ENCODE results near the gene RPS21.
"Not testable (repeated sequence)": the region's sequence is repeated elsewhere in the genome, so short reads cannot be mapped to it uniquely, and the experiment has no call there.

Gene RPS21

DNA sequence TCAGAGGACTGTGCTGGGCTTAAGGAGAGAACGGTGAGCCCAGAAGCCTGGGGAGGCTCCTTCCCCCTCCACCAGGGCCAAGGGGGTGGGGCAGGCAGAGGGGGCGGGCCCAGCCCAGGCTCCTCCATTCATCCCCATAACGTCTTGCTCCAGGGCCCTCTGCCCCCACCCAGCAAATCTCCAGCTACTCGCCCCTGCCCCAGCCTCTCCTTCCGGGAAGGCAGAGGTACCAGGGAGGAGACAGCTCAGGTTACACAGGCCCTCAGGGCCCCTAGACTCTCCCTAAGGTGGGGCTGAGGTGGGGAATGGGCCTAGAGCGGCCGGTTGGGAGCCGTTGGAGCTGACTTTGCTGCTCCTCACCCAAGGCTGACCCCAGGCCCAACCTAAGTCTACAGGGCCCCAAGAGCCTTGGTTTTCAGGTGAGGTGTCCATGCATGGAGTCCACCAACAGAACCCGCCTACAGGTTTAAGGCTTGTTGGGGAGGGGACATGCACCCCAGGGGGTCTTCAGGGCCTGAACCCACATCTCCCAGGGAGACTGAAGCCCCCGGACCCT lies 21.0 kb upstream of the RPS21 start:
- no peak for DNase-seq

DNA sequence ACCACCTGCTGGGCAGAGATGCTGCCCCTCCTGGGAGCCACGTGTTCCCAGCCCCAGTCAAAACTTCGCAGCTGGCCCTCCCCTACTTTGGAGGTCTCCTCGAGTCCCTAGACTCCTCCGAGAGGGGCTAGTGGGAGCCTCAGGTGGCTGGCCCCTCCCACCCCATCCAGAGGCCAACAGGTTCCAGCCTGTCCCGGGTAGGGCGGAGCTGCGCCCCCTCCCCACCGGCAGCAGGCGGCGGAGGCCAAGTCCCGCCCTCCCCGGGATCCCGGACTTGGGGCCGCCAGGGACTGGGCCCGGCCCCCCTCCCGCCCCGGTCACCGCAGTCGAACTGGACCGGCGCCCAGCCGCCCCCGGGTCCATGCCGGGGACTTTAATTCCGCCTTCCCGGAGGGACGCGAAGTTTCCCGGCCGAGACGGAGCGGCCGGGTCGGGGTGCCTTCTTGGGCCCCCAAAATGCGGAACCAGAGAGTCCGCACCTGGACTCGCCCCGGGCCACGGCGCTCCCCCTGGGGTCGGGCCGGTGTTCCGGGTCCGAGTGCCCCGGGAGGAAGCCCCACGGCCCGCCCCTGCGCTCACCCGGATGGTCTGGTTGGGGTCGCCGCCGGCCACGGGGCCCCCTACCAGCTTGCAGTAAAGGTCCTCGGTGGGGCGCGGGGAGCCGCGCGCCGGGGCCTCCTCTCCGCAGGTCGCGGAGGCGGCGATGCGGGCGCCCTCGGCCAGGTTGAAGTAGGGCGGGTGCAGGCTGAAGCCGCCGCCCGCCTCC lies 20.4 kb upstream of the RPS21 start:
- no peak for DNase-seq

DNA sequence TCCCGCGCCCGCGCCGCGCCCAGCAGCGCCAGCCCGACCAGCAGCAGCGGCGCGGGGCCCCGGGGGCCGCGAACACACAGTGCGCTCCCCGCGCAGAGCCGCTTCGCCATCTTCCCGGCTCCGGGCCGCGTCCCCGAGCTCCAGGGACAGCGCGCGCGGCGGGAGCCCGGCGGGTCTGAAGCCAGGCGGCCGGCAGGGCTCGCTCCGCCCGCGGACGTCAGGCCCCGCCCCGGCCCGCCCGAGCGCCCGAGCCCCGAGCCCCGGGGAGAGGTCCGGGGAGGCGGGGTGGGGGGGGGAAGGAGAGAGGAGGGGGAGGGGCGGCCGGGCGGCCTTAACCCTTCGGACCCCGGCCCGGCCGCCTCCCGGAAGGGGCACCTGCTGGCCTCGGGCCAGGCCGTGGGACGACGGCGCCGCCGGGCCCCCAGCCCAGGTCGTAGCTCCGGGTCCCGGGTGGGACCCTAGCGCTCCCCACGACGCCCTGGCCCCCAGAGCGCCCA lies 19.7 kb upstream of the RPS21 start, which contains the start of gene LAMA5:
Gene LAMA5, minus strand, starts transcription at position 177 of the 497 bp plus-strand sequence. Its CDS starts 67 bp downstream, at position 110.
- DNase-seq = no peak

DNA sequence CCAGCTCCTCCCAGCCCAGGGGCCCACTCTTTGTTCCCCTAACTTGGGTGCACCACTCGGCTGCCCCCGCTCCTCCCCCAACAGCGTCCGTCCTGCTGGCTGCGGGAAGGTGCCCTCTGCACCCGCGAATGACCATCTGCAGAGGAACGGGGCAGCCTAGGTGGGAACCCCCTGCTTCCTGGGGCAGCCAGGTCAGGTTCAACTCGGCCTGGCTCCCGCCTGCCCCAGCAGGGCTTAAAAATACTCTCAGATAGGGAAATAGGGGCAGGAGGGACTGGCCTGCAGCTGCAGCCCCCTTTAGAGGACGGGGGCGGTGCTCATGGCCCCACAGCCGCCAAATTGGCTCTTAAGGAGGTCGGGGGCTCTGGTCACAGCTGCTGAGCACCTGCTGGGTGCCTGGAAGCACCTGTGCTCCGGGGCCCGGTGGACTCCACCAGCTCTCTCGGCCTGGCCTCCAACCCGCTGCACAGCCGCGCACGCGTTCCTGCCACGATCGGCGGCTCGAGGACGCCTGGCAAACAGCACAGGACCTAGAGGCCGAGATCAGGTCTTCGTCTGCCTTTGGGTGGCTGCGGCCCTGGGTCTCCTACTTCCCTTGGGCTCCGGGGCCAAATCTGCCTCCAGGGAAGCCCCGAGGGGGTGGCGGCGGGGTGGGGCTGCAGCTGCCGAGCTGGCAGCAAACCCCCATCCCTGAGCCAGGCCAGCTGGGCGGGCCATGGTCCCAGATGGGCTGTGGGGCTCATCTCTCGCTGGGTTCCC lies 19.1 kb upstream of the RPS21 start:
- no peak for DNase-seq

DNA sequence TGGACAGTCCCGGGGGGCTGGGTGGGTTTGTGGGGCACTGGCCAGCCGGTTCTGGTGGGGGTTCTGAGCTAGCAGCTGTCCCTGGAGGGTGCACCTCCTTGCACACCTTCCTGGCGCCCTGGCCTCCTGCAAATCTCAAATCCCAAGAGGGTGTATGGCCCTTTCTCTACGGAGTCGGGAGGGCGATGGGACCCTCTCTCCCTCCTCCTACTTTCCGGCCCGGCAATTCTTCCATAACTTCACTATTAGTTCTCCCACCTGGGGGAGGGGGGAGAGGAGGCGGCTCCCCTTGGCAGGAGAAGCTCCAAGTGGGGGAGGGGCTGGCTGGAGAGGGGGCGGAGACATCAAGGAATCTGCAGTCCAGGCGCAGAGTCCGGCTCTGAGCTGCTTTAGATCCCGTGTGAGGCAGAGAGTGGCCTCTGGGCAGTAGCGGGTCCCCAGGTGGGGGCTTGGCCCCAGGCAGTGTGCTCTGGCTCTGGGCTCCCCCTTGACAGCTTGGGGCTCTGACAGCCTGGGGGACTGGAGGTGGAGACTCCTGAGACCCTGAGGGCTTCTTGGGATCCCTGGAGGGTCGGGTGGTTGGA lies 18.4 kb upstream of the RPS21 start:
- DNase-seq = no peak

DNA sequence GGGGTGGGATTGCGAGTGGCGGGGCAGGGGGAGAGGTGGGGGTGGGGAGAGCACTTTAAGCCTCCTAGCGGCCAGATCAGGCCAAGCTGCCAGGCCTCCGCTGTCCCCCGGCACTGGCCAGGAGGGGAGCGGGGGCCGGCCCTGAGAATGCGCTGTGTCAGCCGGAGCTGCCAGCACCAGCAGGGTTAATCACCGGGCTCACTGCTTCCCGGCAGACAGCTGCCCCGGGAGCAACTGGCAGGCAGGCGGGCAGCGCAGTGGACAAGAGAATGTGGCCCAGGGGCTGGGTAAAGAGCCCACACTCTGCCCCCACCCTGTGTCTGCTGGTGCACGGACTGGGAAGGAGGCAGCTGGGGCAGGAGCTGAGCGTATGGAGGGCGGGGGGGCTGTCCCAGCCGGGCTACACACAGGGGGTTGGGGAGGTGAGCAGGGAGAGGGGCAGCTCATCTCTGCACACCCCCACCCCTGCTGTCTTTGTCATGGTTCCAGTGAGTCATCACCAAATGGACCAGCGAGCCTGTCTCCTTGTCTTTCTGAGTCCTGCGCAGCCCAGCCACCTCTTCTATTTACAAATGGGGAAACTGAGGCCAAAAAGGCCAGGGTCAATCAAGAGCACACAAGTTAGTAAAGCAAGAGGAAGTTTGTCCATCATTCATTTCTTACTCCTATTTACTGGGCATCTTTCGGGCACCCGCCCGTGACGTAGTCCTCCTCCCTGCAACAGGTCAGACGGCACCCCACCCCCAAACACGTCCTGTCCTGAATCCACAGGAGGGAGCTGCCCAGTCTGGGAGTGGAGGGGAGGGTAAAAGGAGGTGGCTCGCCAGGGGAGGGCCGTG lies 17.7 kb upstream of the RPS21 start:
- no peak for DNase-seq

DNA sequence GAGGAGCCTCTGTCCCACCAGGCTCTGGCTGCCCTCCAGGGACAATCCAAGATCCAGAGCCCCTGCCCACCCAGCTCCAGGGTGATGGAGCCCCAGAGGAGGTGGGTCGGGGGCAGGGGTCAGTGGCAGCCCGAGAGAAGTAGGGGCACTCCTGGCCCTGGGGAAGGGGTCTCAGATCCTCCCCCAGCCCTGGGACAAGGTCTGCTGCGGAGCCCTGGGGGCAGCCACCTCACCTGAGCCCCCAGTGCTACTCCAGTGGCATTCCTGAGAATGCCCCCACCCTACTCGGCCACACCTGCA lies 17.1 kb upstream of the RPS21 start:
- DNase-seq = no peak

DNA sequence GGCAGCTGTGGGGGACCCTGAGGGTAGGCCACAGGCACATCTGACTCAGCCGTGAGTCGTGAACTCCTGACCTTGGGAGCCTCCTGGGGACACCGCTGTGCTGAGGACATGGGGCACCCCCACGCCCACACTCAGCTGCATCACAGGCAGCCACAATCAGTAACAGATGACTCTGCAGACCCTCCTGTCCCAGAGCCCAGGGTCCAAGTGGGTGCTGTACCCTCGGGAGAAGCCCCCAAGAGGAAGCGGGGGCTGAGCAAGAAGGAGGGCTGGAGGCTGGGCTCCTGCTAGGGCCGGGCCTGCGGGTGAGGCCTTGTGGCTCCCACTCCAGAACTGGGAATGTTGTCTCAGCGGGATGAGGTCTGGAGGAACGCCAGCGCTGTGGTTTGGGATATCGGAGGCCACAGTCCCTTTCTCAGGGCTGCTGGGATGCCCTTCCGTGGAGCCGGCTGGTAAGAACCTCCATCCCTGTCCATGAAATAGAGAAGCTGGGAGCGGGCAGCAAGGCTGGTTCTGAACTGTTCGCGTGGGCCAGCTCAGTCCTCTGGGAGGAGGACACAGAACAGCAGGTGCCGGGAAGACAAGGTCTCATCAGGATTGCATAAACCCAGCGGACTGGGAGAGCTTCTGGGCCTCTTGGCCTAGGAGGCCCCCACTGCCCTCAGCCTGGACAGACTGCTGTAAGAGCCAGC lies 16.6 kb upstream of the RPS21 start:
- DNase-seq = no peak

DNA sequence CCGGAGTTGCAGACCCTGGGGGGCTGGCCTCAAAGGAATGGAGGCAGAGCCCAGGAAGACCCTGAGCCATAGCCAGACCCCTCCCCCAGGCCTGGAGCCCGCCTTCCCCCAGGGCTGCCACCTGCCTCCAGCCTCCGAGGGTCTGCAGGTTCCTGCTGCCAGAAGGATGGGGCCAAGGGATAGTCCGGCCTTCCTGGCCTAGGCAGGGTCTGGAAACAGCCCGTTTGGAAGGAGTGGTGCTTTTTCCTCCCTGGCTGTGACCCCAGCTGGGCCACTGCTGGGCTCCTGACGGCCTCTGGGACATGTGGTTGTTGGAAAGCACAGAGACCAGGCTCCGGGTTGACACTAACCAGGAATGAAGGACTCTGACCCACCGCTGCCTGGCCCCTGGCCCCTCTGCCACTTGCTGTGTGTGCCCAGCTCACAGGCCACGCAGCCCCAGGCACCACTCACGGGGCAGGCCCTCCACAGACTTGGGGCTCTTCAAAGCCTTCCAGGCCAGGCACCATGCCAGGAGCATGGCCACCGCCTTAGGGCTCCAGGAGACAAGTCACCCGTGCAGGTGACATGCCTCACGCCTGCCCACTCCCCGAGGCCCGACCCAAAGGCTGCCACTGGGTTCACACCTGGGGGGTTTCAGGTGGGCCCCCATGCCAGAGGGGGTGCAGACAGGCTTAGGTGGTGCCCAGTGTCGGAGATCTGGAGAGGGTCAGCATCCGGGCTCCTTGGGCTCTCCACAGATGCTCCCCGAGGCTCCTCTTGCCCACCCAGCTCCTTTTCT lies 15.9 kb upstream of the RPS21 start:
- DNase-seq = no peak

DNA sequence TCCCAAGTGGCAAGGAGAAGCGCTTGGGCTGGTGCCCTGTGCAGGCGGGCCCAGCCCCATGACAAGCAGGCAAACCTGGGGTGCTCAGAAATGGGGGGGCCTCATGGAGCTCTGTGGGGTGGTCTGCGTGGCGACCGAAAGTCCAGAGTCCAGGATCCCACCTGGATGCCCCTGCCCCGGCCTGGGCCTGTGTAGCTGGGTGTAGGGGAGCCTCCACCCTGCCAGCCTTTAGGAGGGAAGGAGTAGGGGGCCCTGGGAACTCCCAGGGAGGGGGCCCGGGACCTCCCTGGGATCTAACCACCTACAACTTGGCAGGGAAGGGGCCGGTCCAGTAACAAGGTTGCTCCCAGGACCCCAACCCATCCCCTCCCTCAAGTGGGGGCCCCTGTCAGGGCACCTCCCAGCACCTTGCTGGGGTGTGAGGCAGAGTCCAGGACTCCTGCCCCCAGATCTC lies 15.3 kb upstream of the RPS21 start:
- DNase-seq = no peak

DNA sequence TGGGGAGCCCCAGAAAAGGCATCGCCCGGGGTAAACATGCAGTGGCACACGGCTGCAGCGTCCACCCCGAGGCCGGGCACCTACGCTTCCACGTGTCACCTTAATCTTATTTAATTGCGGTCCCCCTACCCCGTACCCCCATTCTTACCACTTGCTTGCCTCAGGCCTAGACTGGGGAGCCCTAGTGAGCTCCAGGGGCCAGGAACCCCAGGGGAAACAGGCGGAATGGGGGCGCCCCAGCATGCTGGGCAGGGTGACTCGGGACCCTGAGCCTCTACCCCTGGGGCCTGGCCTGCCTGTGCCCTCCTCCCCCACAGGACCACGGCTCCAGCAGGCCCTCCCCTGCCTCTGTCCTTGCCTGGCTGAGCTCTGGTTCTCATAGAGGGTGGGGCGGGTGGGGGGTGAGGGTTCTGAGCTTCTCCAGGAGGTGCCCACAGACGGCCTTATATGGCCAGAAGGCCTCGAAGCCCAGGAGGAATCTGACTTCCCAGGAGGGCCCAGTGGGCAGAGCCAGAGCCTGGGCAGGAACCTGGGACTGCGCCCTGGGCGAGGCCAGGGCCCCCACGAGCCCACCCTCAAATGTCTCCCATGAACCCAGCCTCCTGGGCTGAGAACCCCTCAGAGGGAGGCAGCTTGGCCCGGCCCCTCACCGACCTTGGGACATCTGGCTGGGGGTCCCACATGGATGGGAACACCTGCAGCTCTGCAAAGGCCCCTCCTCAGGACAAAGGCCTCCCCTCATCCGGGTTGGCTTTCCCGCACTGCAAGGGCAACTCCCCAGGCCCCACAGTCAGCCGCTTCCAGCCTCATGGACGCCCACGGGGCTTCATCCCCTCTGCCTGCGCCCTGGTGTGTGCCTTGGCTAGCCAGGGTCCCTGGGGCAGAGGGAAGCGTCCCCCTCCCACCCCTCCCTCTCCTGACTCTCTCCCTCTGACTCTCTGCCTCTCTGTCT lies 14.6 kb upstream of the RPS21 start:
- no peak for DNase-seq

DNA sequence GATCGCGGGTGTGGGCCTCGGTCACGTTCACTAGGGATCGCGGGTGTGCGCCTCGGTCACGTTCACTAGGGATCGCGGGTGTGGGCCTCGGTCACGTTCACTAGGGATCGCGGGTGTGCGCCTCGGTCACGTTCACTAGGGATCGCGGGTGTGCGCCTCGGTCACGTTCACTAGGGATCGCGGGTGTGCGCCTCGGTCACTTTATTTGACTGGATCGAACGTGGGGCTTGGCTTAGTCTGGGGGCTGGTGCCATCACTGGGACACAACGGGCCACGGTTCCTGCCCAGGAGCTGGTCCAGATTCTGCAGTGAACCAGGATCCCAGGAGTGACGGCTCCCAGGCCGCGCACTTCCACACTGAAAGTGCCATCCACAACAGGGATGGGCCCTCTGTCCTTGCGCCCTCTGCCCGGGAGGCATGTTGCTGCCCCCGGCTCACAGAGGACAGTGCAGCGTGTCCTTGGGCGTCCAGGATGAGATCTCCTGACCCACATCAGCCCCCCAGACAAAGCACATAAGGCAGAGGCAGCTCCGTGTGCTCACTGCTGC lies 13.2 kb upstream of the RPS21 start:
- not testable (repeated sequence) for DNase-seq

DNA sequence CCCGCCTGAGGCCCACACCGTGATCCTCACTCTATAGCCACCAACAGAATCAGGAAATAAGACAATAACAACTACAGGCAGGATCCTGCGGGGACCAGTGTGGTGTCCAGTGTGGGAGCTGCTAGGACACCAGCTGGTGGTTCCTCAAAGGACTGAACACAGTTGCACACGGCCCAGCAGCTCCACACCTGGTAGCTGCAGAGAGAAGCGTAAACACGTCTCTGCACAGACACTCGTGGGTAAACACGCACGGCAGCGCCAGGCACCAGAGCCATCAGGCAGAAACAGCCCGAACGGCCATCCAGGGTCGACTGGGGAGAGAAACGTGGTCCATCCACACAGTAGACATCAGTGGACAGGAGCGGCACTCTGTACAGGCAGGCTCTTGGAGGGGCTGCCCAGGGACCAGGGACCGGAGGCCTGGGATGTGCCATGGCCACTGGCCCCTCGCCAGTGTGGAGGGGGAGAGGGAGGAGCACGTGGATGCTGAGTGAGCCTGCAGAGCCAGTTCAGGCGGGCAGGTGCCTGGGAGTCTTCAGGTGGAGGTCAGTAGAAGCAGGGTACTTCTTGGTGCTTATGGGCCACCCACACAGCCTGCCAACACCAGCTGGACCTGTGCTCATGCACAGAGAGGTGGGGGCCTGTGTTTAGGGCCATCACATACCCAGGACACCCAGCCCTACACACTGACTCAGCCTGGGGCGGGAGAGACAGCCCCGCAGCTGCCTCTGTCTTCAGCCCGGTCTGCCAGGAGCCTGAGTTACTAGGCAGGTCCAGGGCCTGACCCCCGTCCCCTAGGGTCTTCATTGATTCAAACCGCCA lies 12.4 kb upstream of the RPS21 start:
- DNase-seq = no peak

DNA sequence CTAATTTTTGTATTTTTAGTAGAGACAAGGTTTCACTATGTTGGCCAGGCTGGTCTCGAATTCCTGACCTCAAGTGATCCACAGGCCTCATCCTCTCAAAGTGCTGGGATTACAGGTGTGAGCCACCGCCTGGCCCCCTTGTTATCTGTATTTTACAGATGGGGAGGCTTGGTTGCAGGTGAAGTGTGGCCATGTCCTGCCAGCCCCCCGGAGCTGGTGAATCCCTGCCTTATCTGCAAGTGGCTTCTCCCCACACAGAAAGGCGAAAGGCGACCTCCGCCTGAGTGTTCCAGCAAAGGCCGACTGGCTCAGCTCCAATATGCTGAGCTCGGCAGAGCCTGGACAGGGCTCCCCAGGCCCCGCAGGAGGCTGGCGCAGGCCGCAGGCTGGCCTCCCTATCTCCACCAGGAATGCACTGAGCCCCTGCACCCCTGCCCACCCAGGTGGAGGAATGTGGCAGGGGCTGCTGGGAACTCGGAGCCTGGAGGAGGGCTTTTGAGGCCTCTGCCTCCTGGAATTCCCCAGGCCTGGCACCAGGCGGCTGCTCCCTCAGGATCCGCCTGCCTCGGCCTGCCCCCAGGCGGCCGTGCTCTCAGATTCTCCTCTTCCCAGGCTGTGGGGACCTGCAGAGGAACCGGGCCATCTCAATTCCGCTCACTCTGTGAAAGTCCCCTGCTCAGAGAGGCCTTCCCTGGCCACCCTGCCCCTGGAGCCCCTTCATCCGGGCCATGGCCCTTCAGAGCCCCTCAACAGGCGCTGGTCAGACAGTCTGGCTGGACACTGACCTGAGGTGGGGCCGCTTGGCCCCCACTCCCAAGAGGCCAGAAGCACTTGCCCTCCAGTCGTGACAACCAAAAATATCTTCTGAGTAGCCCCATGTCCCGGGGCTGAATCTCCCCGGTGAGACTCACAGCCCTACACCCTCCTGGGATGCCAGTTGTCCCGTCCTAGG lies 10.5 kb upstream of the RPS21 start:
- DNase-seq = no peak

DNA sequence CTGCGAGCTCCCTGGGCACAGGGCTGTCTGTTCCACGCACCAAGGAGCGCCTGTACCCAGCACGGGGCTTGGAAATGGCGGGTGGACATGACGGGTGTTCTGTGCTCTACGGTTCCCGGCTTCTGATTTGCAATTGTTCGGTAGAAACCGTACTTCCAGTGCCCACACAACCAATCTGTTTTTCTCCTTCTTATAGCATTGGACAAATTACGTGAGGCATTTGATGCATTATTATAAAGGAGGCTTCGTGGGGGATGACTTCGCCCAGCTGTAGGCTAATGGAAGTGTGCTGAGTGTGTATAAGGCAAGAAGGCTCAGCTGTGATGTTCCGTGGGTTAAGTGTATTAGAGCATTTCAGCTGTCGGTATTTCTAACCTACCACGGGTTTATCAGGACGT lies 9.8 kb upstream of the RPS21 start:
- DNase-seq = no peak

DNA sequence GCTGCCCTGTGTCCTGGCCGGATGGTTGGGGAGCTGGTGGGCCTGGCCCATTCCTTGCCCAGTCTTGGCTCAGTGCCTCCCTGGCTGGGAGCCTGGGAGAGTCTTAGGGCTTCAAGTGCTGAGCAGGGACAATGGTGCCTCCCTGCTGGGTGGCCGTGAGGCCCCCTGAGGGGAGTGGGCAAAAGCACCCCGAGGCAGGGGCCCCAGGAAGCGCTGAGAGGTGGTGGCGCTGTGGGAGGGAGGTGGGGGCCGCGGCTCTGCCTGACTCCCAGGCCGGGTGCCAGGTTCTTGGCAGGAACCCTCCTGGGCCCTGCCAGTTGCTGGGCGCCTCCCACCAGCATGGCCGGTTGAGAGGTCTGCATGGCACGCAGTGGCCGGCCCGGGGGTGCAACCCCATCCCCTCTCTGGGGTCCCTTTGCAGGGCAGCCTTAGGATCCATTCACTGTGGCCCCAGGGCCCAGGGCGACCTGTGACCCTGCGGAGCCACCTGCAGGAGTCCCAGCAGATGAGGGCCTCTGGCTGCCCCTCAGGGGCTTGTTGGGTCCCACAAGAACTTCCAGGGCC lies 9.2 kb upstream of the RPS21 start:
- DNase-seq = no peak

DNA sequence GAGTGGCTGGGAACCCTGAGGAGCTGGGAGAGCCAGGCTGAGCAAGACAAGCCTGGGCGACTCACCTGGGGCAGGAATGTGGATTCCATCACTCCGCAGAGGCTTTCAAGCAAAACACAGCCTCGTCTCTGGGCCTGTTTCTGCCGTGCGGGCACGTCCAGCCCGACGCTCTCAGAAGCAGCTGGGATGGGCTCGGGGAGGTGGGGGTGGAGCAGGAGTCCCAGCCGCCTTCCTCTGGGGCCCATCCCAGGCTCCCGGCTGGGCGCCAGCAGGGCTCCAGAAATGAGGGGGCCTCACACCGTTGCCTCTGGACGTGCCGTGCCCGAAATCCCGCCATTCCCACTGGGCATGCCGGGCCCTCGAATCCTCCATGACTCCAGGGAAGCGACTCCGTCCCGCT lies 8.7 kb upstream of the RPS21 start:
- DNase-seq = no peak
